Measurements from ENCODE around the gene MAPK8IP2.

MAPK8IP2 gene

GRCh38 chr22:50600538-50600937 is at the start of gene MAPK8IP2:
MAPK8IP2 (plus strand) TSS chr22:50600793; CDS start chr22:50600819, 26 bp downstream.
- TF ChIP-seq CTCF (conservative IDR thresholded peaks at IDR 0.05; ENCODE audit: low read length) = no peak

GRCh38 chr22:50551160-50551752 is 49.3 kb upstream of the MAPK8IP2 start:
- DNase-seq (ENCODE audit: low read depth) = no peak
- no peak overlapping the region for H3K4me3 ChIP-seq (ENCODE audit: low read length)
- TF ChIP-seq CTCF (conservative IDR thresholded peaks at IDR 0.05; ENCODE audit: low read length) = no peak

More at GRCh38 chr22:50600538-50600937, at the start of gene MAPK8IP2:
- no peak for DNase-seq (ENCODE audit: low read depth)
- H3K4me3 ChIP-seq (ENCODE audit: low read length) = peak within 1 kb of the TSS; percentile 15; the same call in 1 of the 2 replicates

- DNase-seq (ENCODE audit: low read depth) = no peak
- TF ChIP-seq CTCF (conservative IDR thresholded peaks at IDR 0.05; ENCODE audit: low read length) = no peak
- no peak overlapping the region for H3K4me3 ChIP-seq (ENCODE audit: low read length)
Observed at GRCh38 chr22:50553310-50553709, 47.3 kb upstream of the MAPK8IP2 start.

- no peak for DNase-seq (ENCODE audit: low read depth)
- H3K4me3 ChIP-seq (ENCODE audit: low read length) = no peak overlapping the region
- no peak for TF ChIP-seq CTCF (conservative IDR thresholded peaks at IDR 0.05; ENCODE audit: low read length)
Observed at GRCh38 chr22:50556703-50557102, 43.9 kb upstream of the MAPK8IP2 start.

GRCh38 chr22:50560034-50560433 is 40.6 kb upstream of the MAPK8IP2 start:
- no peak for TF ChIP-seq CTCF (conservative IDR thresholded peaks at IDR 0.05; ENCODE audit: low read length)
- no peak for DNase-seq (ENCODE audit: low read depth)
- no peak overlapping the region for H3K4me3 ChIP-seq (ENCODE audit: low read length)

- DNase-seq (ENCODE audit: low read depth) = no peak
- TF ChIP-seq CTCF (conservative IDR thresholded peaks at IDR 0.05; ENCODE audit: low read length) = no peak
- H3K4me3 ChIP-seq (ENCODE audit: low read length) = no peak overlapping the region
Observed at GRCh38 chr22:50561401-50562358, 38.9 kb upstream of the MAPK8IP2 start.
